Tibial nerve (tissue), 4 donors: ENCODE results near the gene MTX2. TPM values are rescaled to one million over a fixed set of nuclear protein-coding genes. Genes with fewer than 3 reads are reported as not detected.

Experiments
- DNase-seq, 2 donors: peaks; one replicate each; pipeline ENCODE4 v3.0.0-alpha.2; 2019; ENCODE audit warnings: low spot score in 2 of 2
- H3K27ac ChIP-seq, 4 donors: fragments of 200-600 bp; sonication (generic) in 3 of 4; one replicate each; pipeline ENCODE4 v1.5.1; 2017 to 2019; ENCODE audit warnings: mild to moderate bottlenecking in 1 of 4
- H3K27me3 ChIP-seq, 2 donors: fragments of 200-600 bp; sonication (generic) in 1 of 2; one replicate each; pipeline versions ENCODE4 v1.5.1 to v1.6.0; 2017 to 2019
- H3K36me3 ChIP-seq, 3 donors: fragments of 200-600 bp; sonication (generic); one replicate each; pipeline ENCODE4 v1.5.1; 2018 to 2019
- H3K4me1 ChIP-seq, 4 donors: fragments of 200-600 bp; sonication (generic) in 3 of 4; one replicate each; pipeline ENCODE4 v1.5.1; 2017 to 2019
- H3K4me3 ChIP-seq, 4 donors: fragments of 200-600 bp; sonication (generic) in 3 of 4; one replicate each; pipeline ENCODE4 v1.5.1; 2017 to 2019; ENCODE audit warnings: mild to moderate bottlenecking in 1 of 4, moderate library complexity in 1 of 4
- H3K9me3 ChIP-seq, 4 donors: fragments of 200-600 bp; sonication (generic) in 3 of 4; one replicate each; pipeline ENCODE4 v1.5.1; 2017 to 2019
- EP300 ChIP-seq, 2 donors: sonication (generic); formaldehyde crosslinking; IDR thresholded peaks; one replicate each; pipeline ENCODE4 v1.6.1; 2017; ENCODE audit warnings: antibody characterized with exemption in 2 of 2, mild to moderate bottlenecking in 1 of 2
- POLR2A ChIP-seq, 2 donors: fragments of 450-650 bp; IDR thresholded peaks; one replicate each; pipeline ENCODE4 v1.6.1; 2017; ENCODE audit warnings: antibody characterized with exemption in 2 of 2, mild to moderate bottlenecking in 2 of 2, moderate library complexity in 2 of 2
- WGBS, 2 donors: methylation state at CpG; one replicate each; pipeline ENCODE4 v1.1.5; 2018; 5-methylcytosine and 5-hydroxymethylcytosine counted together
- total RNA-seq, 4 donors: library from RNA; depleted of rRNA; stranded (reverse); fragments of >200 nt; gene quantifications; one replicate each; pipeline ENCODE4 v1.1.0, GENCODE V29; 2016
- TF ChIP-seq, protein P1 (sequence below), 5 experiments: fragments of 200-600 bp in 3 of 5; fragments of 450-650 bp in 2 of 5; sonication (generic) in 3 of 5; IDR thresholded peaks; one replicate each; pipeline ENCODE4 v1.5.1; 2016 to 2019; ENCODE audit warnings: antibody characterized with exemption in 5 of 5, mild to moderate bottlenecking in 3 of 5, moderate library complexity in 2 of 5

The MTX2 gene
- total RNA-seq, 4 donors from 2014 or later = 18.8 to 22.4 (median 21.9) TPM

DNA sequence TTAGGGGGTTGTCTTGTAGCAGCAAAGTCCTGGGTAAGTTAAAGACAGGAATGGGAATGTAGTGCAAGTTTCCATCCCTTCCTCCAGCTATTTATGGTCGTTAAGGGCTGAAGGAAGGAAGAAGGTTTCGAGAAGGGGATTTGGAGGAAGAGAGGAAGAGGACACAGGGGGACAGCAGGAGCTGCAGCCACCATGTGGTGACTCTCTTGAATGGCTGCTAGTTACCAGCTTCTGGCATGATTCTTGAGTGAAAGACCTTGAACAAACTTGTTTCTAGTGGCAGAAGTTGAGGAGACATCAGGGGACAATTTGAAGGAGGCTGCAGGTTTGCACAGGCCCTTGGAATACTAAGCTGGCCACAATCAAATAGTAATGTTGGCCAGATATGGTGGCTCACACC is 116.6 kb downstream of the MTX2 start:
- 33 to 47% methylated on average over 2 of the region's 2 CpGs for WGBS, 2 donors
- TF ChIP-seq POLR2A (IDR thresholded peaks at IDR 0.05) (no peak), EP300 (IDR thresholded peaks at IDR 0.05) (no peak)
- TF ChIP-seq, protein P1, sequence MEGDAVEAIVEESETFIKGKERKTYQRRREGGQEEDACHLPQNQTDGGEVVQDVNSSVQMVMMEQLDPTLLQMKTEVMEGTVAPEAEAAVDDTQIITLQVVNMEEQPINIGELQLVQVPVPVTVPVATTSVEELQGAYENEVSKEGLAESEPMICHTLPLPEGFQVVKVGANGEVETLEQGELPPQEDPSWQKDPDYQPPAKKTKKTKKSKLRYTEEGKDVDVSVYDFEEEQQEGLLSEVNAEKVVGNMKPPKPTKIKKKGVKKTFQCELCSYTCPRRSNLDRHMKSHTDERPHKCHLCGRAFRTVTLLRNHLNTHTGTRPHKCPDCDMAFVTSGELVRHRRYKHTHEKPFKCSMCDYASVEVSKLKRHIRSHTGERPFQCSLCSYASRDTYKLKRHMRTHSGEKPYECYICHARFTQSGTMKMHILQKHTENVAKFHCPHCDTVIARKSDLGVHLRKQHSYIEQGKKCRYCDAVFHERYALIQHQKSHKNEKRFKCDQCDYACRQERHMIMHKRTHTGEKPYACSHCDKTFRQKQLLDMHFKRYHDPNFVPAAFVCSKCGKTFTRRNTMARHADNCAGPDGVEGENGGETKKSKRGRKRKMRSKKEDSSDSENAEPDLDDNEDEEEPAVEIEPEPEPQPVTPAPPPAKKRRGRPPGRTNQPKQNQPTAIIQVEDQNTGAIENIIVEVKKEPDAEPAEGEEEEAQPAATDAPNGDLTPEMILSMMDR (IDR thresholded peaks at IDR 0.05) = no peak
- Histone ChIP-seq H3K4me1 (no peaks in the 10 kb centered on the region), H3K9me3 (no peaks in the 10 kb centered on the region), H3K27me3 (no peaks in the 10 kb centered on the region), H3K4me3 (no peak overlapping the region), H3K36me3 (no peaks in the 10 kb centered on the region), H3K27ac (no peak overlapping the region)
- DNase-seq = no peak

Other genes starting within 250 kb of the MTX2 start
- not detected for gene EVX2, start 185.5 kb upstream of the MTX2 start, total RNA-seq
- gene HOXD13, start 176.7 kb upstream of the MTX2 start, total RNA-seq = under 1 TPM in 1 of 4 donors, not detected in 3; 0.21 TPM
- not detected for gene HOXD12, start 169.6 kb upstream of the MTX2 start, total RNA-seq
- 1 to 10 TPM in 2 of 4 donors, under 1 TPM in 1, not detected in 1; 0.21 to 1.8 (median 1.2) TPM for gene HOXD11, start 162.2 kb upstream of the MTX2 start, total RNA-seq
- 1 to 10 TPM in 2 of 4 donors, under 1 TPM in 2; 0.39 to 2.1 (median 1.1) TPM for gene HOXD10, start 152.7 kb upstream of the MTX2 start, total RNA-seq
- 1 to 10 TPM; 1.9 to 9.4 (median 5.9) TPM for gene HOXD9, start 146.7 kb upstream of the MTX2 start, total RNA-seq
- 10 to 100 TPM; 12.6 to 19.5 (median 16.7) TPM for gene HOXD8, start 139.7 kb upstream of the MTX2 start, total RNA-seq
- gene HOXD4, start 117.9 kb upstream of the MTX2 start, total RNA-seq = 10 to 100 TPM in 3 of 4 donors, 1 to 10 TPM in 1; 3.8 to 17.1 (median 16.6) TPM
- 10 to 100 TPM; 10.5 to 11.7 (median 11.0) TPM for gene HOXD3, start 112.1 kb upstream of the MTX2 start, total RNA-seq
- 1 to 10 TPM in 1 of 4 donors, under 1 TPM in 2, not detected in 1; 0.44 to 1.8 (median 0.63) TPM for gene HOXD1, start 80.8 kb upstream of the MTX2 start, total RNA-seq